HepG2 (cell line): ENCODE data around the gene PFN2. TPM values are rescaled to one million over a fixed set of nuclear protein-coding genes. Genes with fewer than 3 reads are reported as not detected.

ENCODE experiments used
- ATAC-seq: fragments of 200-7000 bp; cut with Tn5 transposase; 3 replicates; pipeline ENCODE4 v1.9.1; 2020; ENCODE audit warnings: mild to moderate bottlenecking, moderate library complexity
- BruUV-seq: library from RNA; stranded (reverse); fragments of 400-500 nt; replicated peaks from 2 replicates; lab custom pipeline; 2021; lab: Mats Ljungman, UMichigan
- CTCF ChIA-PET: fragments of 300-600 bp; formaldehyde crosslinking; extraction: SDS; loops from one replicate; lab custom pipeline; 2021; ENCODE audit warnings: low total read pairs, inconsistent platforms, low intra/inter-chr PET ratio; lab: Yijun Ruan, JAX
- POLR2A ChIA-PET: fragments of 350-600 bp; sonication (Branson Sonifier 250); formaldehyde crosslinking; loops from one replicate; lab custom pipeline; 2020; ENCODE audit warnings: antibody characterized with exemption, inconsistent platforms; lab: Yijun Ruan, JAX
- DNase-seq: peaks from one replicate; pipeline ENCODE4 v3.0.0-alpha.2; 2015; ENCODE audit warnings: low spot score
- FAIRE-seq: peaks from 3 replicates; lab custom pipeline; 2011; peaks lifted over from hg19 to GRCh38; lab: Jason Lieb, UNC
- H2AFZ ChIP-seq: one replicate; pipeline ENCODE4 v1.6.1; 2011; ENCODE audit warnings: low read length, inconsistent platforms
- H3K27ac ChIP-seq: fragments of 300-600 bp; 3 replicates; pipeline ENCODE4 v1.8.0; 2011; ENCODE audit warnings: mixed run types, mild to moderate bottlenecking, mixed read lengths, low read length, inconsistent platforms; ENCODE audit not compliant: insufficient read depth; ENCODE audit errors: extremely low read length
- H3K27me3 ChIP-seq, 2 experiments: fragments of 200-600 bp in 1 of 2; 2 replicates in 1 of 2; 3 replicates in 1 of 2; pipeline versions ENCODE4 v1.6.0 to v1.8.0; 2011; ENCODE audit warnings: low read length in 2 of 2, mild to moderate bottlenecking in 2 of 2, moderate library complexity in 2 of 2, inconsistent platforms in 1 of 2; ENCODE audit not compliant: insufficient read depth in 2 of 2, control insufficient read depth in 1 of 2
- H3K36me3 ChIP-seq, 2 experiments: fragments of 200-600 bp in 1 of 2; replicated peaks in 1 of 2; 2 replicates in 1 of 2; 3 replicates in 1 of 2; pipeline versions ENCODE4 v1.5.1 to v1.8.0; 2011; ENCODE audit warnings: low read length in 2 of 2, inconsistent platforms in 1 of 2; ENCODE audit not compliant: insufficient read depth in 2 of 2, control insufficient read depth in 1 of 2
- H3K4me1 ChIP-seq: 2 replicates; pipeline ENCODE4 v1.5.1; 2012; ENCODE audit warnings: low read length, inconsistent platforms; ENCODE audit not compliant: insufficient read depth
- H3K4me2 ChIP-seq: 2 replicates; pipeline ENCODE4 v1.6.0; 2011; ENCODE audit warnings: low read depth, low read length, inconsistent platforms
- H3K4me3 ChIP-seq, 3 experiments: fragments of 200-600 bp in 1 of 3; sonication (generic), shearing (Covaris generic) in 1 of 3; replicated peaks in 1 of 3; 2 replicates each; pipeline ENCODE4 v1.5.1; 2011 to 2016; ENCODE audit warnings: low read length in 3 of 3, inconsistent platforms in 2 of 3, low read depth in 2 of 3, mild to moderate bottlenecking in 2 of 3, control low read depth in 1 of 3, mixed read lengths in 1 of 3; ENCODE audit not compliant: insufficient read depth in 1 of 3
- H3K79me2 ChIP-seq: one replicate; pipeline ENCODE4 v1.6.1; 2011; ENCODE audit warnings: low read length, inconsistent platforms; ENCODE audit not compliant: insufficient read depth
- H3K9ac ChIP-seq: 2 replicates; pipeline ENCODE4 v1.6.0; 2011; ENCODE audit warnings: mild to moderate bottlenecking, low read depth, low read length, inconsistent platforms; ENCODE audit not compliant: insufficient read depth
- H3K9me3 ChIP-seq: 2 replicates; pipeline ENCODE4 v1.5.1; 2012; ENCODE audit warnings: mild to moderate bottlenecking, low read length
- H4K20me1 ChIP-seq: 2 replicates; pipeline ENCODE4 v1.6.0; 2011; ENCODE audit warnings: inconsistent platforms, mild to moderate bottlenecking, low read length, moderate library complexity; ENCODE audit not compliant: insufficient read depth
- KDM1A ChIP-seq: IDR thresholded peaks from 2 replicates; pipeline ENCODE4 v1.6.1; 2016; ENCODE audit warnings: missing compliant biosample characterization
- ZNF34 ChIP-seq: sonication (generic); formaldehyde crosslinking; IDR thresholded peaks from 2 replicates; pipeline ENCODE4 v1.4.0; 2020; ENCODE audit warnings: mild to moderate bottlenecking, missing genetic modification reagents, borderline replicate concordance
- WGBS: methylation state at CpG from one replicate; pipeline ENCODE4 v1.1.6; 2017; ENCODE audit warnings: low lambda C conversion rate; 5-methylcytosine and 5-hydroxymethylcytosine counted together
- in situ Hi-C: cut with HindIII; loops from 2 replicates; pipeline ENCODE4 v1.10.0; 2017; ENCODE audit warnings: low pct_unique_long_range_greater_than_20kb; ENCODE audit not compliant: extremely low pct_ligation_motif_present
- intact Hi-C: fragments of 100-400 bp; cut with micrococcal nuclease; formaldehyde crosslinking; loops from one replicate; pipeline ENCODE4 v1.10.0; 2022; ENCODE audit not compliant: unreplicated experiment
- polyA plus RNA-seq, 8 experiments: library from polyadenylated mRNA; depleted of rRNA in 3 of 8; stranded (reverse) in 7 of 8; unstranded in 1 of 8; fragments of >200 nt; fragmentation: Illumina TruSeq in 4 of 8; extraction: Trizol in 4 of 8; gene quantifications; 2 replicates each; pipeline versions ENCODE4 v1.2.1 to v1.2.3, GENCODE V29; 2011 to 2016; ENCODE audit warnings: low read depth in 4 of 8, missing spikeins in 1 of 8, mixed read lengths in 1 of 8; ENCODE audit not compliant: insufficient read depth in 1 of 8
- total RNA-seq, 5 experiments: library from RNA; depleted of rRNA; stranded (reverse); fragments of >200 nt; fragmentation: Illumina TruSeq; extraction: Trizol; gene quantifications; 2 replicates each; pipeline ENCODE4 v1.2.3, GENCODE V29; 2016; ENCODE audit warnings: low read depth in 1 of 5
- TF ChIP-seq, protein P1 (sequence below): sonication (generic); formaldehyde crosslinking; IDR thresholded peaks from 2 replicates; pipeline ENCODE4 v1.4.0; 2020; ENCODE audit warnings: missing genetic modification reagents
- TF ChIP-seq, protein P2 (sequence below): conservative IDR thresholded peaks from 2 replicates; pipeline ENCODE4 v1.6.1; 2018; ENCODE audit warnings: missing genetic modification reagents
- TF ChIP-seq, protein P3 (sequence below): sonication (generic); formaldehyde crosslinking; IDR thresholded peaks from 2 replicates; pipeline ENCODE4 v1.5.1; 2020; ENCODE audit warnings: missing genetic modification reagents, mild to moderate bottlenecking, borderline replicate concordance
- TF ChIP-seq, protein P4 (sequence below): fragments of 450-650 bp; IDR thresholded peaks from 2 replicates; pipeline ENCODE4 v1.6.1; 2017

The PFN2 gene
- total and polyA plus RNA-seq, 2 of the 13 experiments (the other 11 are each of a cell fraction or from before 2014, with no cell fraction given): 57.3 to 150 TPM

DNA sequence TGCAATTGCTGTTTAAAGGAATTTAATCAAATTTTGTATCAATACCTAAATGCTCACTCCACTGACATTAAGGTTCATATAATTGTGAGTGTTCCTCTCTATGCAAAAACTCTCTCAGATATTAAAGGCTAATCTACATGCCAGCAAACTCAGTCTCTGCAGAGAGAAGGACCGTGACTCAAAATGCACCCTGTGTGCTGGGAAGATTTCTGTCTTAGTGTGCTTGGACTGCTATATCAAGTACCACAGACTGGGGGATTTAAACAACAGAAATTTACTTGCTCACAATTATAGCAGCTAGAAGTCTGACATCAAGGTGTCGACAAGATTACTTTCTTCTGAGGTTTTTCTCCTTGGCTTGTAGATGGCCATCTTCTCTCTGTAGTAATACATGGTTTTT, 18.6 kb upstream of the PFN2 start (continued):
- TF ChIP-seq, protein P1, sequence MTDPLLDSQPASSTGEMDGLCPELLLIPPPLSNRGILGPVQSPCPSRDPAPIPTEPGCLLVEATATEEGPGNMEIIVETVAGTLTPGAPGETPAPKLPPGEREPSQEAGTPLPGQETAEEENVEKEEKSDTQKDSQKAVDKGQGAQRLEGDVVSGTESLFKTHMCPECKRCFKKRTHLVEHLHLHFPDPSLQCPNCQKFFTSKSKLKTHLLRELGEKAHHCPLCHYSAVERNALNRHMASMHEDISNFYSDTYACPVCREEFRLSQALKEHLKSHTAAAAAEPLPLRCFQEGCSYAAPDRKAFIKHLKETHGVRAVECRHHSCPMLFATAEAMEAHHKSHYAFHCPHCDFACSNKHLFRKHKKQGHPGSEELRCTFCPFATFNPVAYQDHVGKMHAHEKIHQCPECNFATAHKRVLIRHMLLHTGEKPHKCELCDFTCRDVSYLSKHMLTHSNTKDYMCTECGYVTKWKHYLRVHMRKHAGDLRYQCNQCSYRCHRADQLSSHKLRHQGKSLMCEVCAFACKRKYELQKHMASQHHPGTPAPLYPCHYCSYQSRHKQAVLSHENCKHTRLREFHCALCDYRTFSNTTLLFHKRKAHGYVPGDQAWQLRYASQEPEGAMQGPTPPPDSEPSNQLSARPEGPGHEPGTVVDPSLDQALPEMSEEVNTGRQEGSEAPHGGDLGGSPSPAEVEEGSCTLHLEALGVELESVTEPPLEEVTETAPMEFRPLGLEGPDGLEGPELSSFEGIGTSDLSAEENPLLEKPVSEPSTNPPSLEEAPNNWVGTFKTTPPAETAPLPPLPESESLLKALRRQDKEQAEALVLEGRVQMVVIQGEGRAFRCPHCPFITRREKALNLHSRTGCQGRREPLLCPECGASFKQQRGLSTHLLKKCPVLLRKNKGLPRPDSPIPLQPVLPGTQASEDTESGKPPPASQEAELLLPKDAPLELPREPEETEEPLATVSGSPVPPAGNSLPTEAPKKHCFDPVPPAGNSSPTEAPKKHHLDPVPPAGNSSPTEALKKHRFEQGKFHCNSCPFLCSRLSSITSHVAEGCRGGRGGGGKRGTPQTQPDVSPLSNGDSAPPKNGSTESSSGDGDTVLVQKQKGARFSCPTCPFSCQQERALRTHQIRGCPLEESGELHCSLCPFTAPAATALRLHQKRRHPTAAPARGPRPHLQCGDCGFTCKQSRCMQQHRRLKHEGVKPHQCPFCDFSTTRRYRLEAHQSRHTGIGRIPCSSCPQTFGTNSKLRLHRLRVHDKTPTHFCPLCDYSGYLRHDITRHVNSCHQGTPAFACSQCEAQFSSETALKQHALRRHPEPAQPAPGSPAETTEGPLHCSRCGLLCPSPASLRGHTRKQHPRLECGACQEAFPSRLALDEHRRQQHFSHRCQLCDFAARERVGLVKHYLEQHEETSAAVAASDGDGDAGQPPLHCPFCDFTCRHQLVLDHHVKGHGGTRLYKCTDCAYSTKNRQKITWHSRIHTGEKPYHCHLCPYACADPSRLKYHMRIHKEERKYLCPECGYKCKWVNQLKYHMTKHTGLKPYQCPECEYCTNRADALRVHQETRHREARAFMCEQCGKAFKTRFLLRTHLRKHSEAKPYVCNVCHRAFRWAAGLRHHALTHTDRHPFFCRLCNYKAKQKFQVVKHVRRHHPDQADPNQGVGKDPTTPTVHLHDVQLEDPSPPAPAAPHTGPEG (CRISPR knock-in tag): no peak
- TF ChIP-seq KDM1A (CRISPR knock-in tag): no peak

DNA sequence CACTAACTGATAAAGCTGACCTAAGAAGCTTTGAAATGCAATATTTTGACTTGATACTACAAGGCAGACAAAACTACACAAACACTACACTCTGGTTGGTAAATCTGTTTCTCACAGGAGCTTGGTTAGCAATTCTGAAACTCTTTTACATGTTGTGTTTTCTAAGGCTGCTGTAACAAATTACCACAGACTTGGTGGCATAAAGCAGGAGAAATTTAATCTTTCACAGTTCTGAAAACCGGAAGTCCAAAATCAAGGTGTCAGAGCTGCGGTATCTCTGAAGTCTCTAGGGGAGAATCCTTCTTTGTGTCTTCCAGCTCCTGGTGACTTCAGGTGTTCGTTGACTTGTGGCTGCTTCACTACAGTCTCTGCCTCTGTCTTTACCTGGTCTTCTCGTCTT, 12.9 kb upstream of the PFN2 start:
- no TSS peak for BruUV-seq
- in situ Hi-C loops: no loop called here
- TF ChIP-seq, protein P2, sequence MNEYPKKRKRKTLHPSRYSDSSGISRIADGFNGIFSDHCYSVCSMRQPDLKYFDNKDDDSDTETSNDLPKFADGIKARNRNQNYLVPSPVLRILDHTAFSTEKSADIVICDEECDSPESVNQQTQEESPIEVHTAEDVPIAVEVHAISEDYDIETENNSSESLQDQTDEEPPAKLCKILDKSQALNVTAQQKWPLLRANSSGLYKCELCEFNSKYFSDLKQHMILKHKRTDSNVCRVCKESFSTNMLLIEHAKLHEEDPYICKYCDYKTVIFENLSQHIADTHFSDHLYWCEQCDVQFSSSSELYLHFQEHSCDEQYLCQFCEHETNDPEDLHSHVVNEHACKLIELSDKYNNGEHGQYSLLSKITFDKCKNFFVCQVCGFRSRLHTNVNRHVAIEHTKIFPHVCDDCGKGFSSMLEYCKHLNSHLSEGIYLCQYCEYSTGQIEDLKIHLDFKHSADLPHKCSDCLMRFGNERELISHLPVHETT (CRISPR knock-in tag): no peak
- TF ChIP-seq, protein P3, sequence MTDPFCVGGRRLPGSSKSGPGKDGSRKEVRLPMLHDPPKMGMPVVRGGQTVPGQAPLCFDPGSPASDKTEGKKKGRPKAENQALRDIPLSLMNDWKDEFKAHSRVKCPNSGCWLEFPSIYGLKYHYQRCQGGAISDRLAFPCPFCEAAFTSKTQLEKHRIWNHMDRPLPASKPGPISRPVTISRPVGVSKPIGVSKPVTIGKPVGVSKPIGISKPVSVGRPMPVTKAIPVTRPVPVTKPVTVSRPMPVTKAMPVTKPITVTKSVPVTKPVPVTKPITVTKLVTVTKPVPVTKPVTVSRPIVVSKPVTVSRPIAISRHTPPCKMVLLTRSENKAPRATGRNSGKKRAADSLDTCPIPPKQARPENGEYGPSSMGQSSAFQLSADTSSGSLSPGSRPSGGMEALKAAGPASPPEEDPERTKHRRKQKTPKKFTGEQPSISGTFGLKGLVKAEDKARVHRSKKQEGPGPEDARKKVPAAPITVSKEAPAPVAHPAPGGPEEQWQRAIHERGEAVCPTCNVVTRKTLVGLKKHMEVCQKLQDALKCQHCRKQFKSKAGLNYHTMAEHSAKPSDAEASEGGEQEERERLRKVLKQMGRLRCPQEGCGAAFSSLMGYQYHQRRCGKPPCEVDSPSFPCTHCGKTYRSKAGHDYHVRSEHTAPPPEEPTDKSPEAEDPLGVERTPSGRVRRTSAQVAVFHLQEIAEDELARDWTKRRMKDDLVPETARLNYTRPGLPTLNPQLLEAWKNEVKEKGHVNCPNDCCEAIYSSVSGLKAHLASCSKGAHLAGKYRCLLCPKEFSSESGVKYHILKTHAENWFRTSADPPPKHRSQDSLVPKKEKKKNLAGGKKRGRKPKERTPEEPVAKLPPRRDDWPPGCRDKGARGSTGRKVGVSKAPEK (CRISPR knock-in tag): no peak
- TF ChIP-seq, protein P4, sequence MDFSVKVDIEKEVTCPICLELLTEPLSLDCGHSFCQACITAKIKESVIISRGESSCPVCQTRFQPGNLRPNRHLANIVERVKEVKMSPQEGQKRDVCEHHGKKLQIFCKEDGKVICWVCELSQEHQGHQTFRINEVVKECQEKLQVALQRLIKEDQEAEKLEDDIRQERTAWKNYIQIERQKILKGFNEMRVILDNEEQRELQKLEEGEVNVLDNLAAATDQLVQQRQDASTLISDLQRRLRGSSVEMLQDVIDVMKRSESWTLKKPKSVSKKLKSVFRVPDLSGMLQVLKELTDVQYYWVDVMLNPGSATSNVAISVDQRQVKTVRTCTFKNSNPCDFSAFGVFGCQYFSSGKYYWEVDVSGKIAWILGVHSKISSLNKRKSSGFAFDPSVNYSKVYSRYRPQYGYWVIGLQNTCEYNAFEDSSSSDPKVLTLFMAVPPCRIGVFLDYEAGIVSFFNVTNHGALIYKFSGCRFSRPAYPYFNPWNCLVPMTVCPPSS: no peak
- TF ChIP-seq ZNF34 (CRISPR knock-in tag): no peak

More for the DNA sequence above, 12.9 kb upstream of the PFN2 start:
- no peak overlapping the region for H3K4me2 ChIP-seq
- POLR2A ChIA-PET: no interaction called here
- no peaks in the 10 kb centered on the region for H3K36me3 ChIP-seq
- H3K27ac ChIP-seq: no peak overlapping the region
- no peak for ATAC-seq
- H3K27me3 ChIP-seq: no peaks in the 10 kb centered on the region
- no peaks in the 10 kb centered on the region for H3K4me1 ChIP-seq
- H3K79me2 ChIP-seq: no peaks in the 10 kb centered on the region
- H3K9ac ChIP-seq: no peak overlapping the region
- no peaks in the 10 kb centered on the region for H4K20me1 ChIP-seq
- intact Hi-C loops: no loop called here
- H2AFZ ChIP-seq: no peak overlapping the region
- H3K9me3 ChIP-seq: no peaks in the 10 kb centered on the region
- 25% methylated on average over 4 of the region's 4 CpGs for WGBS
- CTCF ChIA-PET: no interaction called here
- H3K4me3 ChIP-seq: no peak overlapping the region
- FAIRE-seq: no peak
- DNase-seq: no peak
